Fibroblast of gingiva (primary cell): Measurements from ENCODE around the gene SLC38A8.

Experiments used
- DNase-seq: peaks from one replicate; pipeline ENCODE4 v3.0.0-alpha.2; 2011; ENCODE audit warnings: low read depth

SLC38A8 gene

DNA sequence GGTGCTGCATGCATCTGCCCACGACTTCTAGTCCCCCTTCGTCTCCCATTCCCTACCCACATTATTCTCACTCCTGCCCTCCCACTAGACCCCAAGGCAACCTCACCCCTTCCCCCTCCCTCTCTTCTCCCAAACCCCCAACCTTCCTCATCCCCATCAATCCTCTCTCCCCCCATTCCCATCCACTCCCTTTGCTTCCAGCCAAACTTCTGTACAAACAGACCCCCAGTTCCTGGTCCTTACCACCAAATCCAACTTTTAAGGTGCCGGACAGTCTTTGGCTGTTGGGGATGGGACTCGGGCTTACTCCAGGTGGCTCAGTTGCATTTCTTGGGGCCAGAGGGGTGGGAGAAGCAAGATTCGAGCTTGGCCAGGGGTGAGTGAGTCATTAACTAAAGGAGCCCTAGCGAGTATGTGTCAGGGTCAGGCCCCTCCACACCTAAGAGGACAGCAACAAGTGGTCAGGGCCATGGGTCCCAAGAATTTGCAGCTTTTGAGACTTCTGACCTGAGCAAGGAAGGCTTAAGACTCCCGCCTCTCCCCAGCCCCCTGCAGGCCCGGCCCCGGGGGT is at the start of gene SLC38A8:
Gene SLC38A8, minus strand, starts transcription at position 488 of the 571 bp plus-strand sequence. CDS start 638 bp downstream, outside the sequence.
- no peak for DNase-seq

DNA sequence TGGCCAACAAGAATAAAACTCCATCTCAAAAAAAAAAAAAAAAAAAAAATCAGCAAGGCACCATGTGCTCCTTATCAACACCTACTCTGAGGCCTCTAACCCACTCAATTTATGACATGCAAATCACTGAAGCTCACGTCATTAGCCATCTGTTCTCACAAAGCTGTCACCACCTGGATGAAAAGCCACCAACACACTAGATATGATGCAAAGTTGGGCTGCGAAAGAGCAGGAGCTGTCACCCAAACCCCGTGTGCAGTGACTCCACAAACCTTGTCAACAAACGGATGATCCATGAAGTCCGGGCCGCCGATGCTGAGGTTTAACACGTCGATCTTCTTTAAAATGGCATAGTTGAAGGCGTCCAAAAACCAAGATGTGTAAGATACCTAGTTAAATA is 48.9 kb upstream of the SLC38A8 start:
- no peak for DNase-seq

DNA sequence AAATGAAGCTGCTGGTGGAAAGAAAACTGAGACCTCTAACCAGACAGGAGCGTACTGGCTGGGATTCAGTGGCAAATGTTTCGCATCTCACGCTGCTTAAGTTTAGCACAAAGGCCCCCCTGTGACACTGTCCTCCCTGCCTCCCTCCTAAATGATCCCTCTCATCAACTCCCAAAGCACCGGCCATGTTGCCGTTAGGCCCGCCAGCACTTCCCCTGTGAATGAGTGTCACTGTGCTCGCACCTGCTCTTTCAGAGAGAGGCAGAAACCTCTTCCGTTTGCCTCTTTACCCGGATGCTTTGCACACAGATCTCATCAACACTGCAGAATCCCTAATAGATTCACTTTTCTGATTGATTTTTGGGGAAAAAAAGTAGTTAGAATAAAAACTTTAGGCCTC is 47.6 kb upstream of the SLC38A8 start:
- DNase-seq = no peak

DNA sequence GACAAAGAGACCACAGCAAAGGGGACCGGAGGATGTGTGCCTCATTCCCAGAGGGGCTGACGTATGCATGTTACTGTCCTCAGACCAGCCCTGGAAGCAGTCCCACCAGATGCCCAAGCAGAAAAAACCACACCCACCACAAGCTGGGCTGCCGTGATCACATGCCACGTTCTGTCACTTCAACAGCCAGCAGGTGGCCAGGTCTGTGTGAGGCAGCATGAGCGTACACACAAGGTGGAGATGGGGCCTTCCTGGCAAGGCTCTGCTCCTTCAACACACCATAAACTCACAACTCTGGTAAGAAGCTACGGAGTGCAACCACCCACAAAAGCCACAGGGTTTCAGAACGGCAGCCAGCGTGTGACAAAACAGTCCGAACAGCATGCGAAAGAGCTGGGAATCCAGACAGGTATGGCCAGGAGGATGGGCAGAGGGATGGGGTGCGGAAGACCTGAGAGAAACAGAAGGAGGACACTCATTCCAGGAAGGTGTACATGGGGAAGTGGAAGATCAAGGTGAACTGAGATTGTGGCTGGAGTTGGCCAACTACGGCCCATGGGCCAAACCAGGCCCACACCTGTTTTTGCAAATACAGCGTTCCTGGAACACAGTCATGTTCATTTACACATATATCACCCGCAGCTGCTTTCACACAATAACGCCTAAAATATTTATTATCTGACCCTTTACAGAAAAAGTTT is 46.2 kb upstream of the SLC38A8 start:
- no peak for DNase-seq

DNA sequence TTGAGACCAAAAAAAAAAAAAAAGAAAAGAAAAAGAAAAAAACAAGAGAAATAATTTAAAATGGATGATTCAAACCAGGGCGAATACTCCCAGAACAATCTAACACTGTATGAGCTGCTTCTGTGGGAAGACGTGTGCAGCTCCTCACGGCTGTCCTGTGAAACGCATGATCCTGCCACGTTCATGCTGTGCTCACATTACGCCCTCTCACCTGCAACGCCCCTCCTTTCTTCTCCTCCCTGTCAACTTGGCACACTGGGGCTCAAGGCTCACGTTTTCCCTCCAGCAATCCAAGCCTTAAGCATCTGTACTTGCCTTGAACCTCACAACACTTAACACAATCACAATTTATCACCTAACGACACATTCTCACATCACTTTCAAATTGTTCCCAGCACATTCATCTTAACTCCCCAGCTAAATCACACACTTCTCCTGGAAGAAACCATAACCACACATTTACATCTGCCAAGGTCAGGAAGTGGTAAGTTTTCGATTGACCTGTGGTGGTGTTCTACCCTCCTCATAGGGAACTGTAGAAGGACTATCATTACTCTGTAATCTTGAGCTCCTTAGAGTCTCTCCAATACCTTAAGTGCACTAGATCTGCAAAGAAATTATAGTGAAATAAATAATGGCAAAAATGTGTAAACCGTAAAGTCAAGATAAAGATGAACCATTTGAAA is 45.0 kb upstream of the SLC38A8 start:
- DNase-seq = no peak

- no peak for DNase-seq
Observed at GRCh38 chr16:84087001-84087400, 44.4 kb upstream of the SLC38A8 start.

GRCh38 chr16:84086341-84086740 is 43.7 kb upstream of the SLC38A8 start:
- DNase-seq = no peak

GRCh38 chr16:84085773-84086172 is 43.2 kb upstream of the SLC38A8 start:
- no peak for DNase-seq

DNA sequence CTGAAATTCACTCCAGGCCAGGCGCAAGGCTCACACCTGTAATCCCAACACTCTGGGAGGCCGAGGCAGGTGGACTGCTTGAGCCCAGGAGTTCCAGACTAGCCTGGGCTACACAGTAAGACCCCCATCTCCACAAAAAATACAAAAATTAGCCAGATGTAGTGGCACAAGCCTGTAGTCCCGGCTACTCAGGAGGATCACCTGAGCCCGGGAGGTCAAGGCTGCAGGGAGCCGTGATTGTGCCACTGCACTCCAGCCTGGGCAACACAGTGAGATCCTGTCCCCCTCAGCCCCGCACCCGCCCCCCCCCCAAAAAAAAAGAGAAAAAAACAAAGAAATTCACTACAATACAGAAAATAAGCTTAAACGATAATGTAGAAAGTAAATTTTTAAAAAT is 42.7 kb upstream of the SLC38A8 start:
- no peak for DNase-seq

DNA sequence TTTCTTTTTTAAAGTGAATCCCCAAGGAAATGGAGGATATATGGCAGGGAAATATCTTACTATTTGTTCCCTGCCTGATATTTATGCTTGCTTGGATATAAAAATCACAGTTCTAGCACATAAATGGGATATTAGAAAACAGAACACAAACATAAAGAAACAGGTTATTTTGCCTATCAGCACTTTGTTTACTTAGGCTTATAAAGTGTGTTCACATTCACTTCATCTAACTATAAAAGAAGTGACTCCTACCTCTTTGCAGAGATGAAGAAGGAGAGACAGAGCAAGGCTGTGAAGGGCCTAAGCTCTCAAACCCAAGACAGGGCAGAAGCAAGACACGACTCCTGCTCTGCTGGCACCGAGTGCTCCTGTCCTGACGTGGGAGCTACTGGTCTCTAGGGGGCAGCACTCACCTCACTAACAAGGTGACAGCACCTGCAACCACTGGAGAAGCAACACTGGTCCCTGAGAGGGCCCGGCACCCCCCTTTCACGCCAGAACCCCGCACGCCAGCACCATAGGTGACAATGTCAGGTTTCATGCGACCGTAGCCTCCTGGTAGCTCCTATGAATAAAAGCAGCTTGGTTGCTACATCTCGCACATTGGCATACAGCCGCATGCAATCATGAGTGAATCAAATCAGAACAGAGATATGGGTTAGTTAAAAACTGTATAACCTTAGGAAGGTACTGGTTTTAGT is 42.1 kb upstream of the SLC38A8 start:
- DNase-seq = peak; percentile 46

GRCh38 chr16:84082835-84083569 is 40.4 kb upstream of the SLC38A8 start:
- DNase-seq = no peak

DNA sequence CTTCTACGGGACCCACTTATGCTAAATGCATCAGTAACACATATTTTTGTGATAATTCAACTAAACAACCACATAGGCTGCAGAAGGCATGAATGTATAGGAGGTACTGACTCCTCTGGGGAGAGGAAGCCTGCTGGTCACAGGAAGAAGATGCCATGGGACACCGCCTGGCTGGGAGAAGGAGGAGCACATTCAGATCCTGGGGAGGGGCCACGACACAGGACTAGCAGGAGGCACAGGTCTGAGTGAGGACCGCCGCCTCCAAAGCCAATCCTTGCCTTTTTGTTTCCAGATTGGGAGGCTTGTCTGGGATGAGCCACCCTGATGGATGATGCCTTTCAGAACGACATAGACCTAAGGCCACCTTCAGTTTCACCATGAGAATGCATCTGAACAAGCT is 39.5 kb upstream of the SLC38A8 start:
- DNase-seq = no peak

- DNase-seq = no peak
Observed at GRCh38 chr16:84081446-84081989, 38.9 kb upstream of the SLC38A8 start.

GRCh38 chr16:84080813-84081212 is 38.2 kb upstream of the SLC38A8 start:
- no peak for DNase-seq

GRCh38 chr16:84080378-84080777 is 37.8 kb upstream of the SLC38A8 start:
- no peak for DNase-seq

DNA sequence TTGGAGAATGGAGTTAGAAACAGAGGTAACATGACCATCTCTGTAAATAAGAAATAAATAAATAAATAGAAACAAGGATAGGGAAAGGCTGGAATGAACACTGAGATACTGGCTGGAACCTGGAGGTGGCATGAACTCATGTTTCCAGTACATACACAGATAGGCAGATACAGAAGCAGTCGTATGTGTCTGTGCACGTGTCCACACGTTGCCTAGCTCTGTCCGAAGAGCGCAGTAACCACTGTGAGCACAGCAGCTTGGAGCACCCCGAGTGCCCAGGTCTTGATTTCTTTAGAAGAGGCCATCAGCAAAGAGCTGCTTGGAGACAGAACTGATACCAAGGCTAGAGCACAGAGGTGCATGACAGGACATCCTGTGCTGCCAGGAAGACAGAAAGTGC is 37.1 kb upstream of the SLC38A8 start:
- no peak for DNase-seq

DNA sequence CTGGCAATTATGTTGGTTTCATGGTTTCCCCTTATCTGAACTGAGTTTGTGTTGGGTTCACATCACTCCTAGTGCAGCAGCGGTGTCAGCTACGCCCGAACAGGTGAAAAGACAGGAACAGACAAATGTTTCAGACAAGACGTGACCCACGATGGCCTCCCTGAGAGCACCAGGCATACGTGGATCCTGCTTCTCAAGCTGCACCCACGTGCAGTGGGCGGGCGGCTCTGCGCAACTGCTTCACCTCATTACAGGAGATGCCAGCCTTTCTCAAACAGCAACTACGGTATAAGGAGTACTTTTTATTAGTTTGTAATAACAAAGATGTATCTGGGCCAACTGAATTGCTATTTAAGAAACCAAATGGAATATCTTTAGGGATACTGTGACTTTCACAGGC is 32.8 kb upstream of the SLC38A8 start:
- DNase-seq = no peak

DNA sequence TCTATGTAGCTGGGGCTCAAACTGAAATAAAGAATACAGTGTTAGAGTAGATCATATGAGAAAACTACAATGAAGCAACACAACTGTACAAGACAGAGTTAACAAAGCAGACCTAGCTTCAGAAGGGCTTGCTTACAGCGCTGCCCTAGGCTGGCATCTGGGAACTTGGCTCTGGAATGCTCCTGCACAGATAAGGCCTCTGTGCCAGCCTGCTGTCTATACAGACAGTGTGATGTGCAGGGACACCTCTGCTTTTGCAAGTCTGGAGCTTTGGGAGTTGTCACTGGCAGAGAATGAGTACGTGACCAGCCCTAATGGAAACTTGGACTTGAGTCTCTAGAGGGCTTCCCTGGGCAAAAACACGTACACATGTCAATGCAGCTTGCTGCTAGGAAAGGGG is 32.1 kb upstream of the SLC38A8 start:
- DNase-seq = no peak

- no peak for DNase-seq
Observed at GRCh38 chr16:84072014-84072413, 29.4 kb upstream of the SLC38A8 start.

- DNase-seq = no peak
Observed at GRCh38 chr16:84071121-84071520, 28.5 kb upstream of the SLC38A8 start.

- DNase-seq = no peak
Observed at GRCh38 chr16:84069540-84069939, 26.9 kb upstream of the SLC38A8 start.
